Erythroblast (primary cell): ENCODE measurements around the gene PKM.

Experiments
- GATA1 ChIP-seq: IDR thresholded peaks from 2 replicates; pipeline ENCODE4 v1.6.1; 2011; ENCODE audit warnings: low read depth, mild to moderate bottlenecking, control low read depth, low read length, moderate library complexity
- POLR2A ChIP-seq: IDR thresholded peaks from 2 replicates; pipeline ENCODE4 v1.6.1; 2011; ENCODE audit warnings: mild to moderate bottlenecking, low read length

DNA sequence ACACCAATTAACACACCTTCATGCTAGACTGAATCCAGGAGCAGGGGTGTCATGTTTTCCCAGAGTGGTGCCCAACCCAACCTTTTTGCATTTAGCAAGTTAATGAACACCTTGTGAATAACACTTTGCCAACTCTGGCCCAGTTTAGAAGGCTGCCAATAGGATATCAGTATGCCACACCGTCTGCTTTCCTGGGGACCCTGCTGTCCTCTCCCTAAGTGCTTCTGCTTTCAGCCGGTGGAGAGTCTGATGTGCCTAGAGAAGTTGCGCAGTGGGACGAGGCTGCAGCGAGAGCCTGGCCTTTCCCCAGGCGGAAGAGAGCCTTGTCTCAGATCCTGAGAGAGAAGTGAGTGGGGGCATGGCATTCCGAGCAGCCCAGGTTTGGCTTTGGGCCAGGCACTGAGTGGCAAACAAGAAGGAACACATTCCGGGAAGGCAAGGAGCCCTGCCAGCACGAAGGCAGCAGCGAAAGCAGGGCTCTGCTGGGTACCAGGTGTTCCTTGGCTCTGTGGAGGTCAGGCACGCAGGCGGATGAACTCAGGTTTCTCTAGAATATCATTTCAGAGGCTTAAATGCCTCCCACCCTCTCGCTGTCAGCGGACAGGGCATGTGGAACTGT lies 75.9 kb downstream of the PKM start:
- TF ChIP-seq POLR2A (no peak), GATA1 (no peak)
